ENCODE data around the gene ANKRD24.

DNA sequence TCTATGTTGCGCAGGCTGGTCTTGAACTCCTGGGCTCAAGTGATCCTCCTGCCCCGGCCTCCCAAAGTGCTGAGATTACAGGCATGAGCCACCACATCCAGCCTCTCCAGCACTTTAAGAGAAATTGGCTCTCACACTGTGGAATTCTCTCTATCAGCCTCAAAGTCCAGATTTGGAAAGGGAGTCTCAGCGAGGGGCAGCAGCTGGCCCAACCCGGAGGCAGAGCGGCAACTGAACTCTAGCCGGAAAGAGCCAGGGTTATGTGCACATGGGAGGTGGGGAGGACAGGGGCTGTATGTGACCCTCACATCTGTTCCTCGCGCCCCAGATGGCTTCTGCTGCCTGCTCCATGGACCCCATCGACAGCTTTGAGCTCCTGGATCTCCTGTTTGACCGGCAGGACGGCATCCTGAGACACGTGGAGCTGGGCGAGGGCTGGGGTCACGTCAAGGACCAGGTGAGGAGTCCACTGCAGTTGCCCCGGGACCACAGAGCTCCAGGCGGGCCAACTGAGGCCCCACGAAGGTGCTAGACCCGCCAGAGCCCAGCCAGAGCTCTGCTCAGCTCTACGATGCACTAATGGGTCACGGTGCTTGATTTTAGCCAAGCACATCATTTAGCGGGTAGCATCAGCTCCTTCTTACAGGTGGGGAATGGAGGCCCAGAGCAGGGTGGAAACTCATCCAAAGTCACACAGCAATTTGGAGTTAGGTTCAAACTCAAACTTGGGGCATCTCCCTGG lies 27.7 kb upstream of the ANKRD24 start:
- TF ChIP-seq, protein P1, sequence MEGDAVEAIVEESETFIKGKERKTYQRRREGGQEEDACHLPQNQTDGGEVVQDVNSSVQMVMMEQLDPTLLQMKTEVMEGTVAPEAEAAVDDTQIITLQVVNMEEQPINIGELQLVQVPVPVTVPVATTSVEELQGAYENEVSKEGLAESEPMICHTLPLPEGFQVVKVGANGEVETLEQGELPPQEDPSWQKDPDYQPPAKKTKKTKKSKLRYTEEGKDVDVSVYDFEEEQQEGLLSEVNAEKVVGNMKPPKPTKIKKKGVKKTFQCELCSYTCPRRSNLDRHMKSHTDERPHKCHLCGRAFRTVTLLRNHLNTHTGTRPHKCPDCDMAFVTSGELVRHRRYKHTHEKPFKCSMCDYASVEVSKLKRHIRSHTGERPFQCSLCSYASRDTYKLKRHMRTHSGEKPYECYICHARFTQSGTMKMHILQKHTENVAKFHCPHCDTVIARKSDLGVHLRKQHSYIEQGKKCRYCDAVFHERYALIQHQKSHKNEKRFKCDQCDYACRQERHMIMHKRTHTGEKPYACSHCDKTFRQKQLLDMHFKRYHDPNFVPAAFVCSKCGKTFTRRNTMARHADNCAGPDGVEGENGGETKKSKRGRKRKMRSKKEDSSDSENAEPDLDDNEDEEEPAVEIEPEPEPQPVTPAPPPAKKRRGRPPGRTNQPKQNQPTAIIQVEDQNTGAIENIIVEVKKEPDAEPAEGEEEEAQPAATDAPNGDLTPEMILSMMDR (IDR thresholded peaks at IDR 0.05): no peak
- TF ChIP-seq POLR2A (IDR thresholded peaks at IDR 0.05) (no peak), POLR2AphosphoS5 (IDR thresholded peaks at IDR 0.05) (no peak)
